PC-3 (cell line): ENCODE measurements around the gene RARA. TPM values are rescaled to one million over a fixed set of nuclear protein-coding genes. Genes with fewer than 3 reads are reported as not detected.
"Not testable (repeated sequence)": the region's sequence is repeated elsewhere in the genome, so short reads cannot be mapped to it uniquely, and the experiment has no call there.

ENCODE experiments used
- ATAC-seq: fragments of 200-7000 bp; cut with Tn5 transposase; 2 replicates; pipeline ENCODE4 v1.9.1; 2020; ENCODE audit warnings: mild to moderate bottlenecking, moderate library complexity
- BruUV-seq: library from RNA; stranded (reverse); fragments of 400-500 nt; replicated peaks from 2 replicates; lab custom pipeline; 2021; lab: Mats Ljungman, UMichigan
- CTCF ChIA-PET: fragments of 300-600 bp; sonication (Branson Sonifier 250); formaldehyde crosslinking; loops from one replicate; lab custom pipeline; 2022; ENCODE audit warnings: antibody characterized with exemption; lab: Charles Lee
- POLR2A ChIA-PET: fragments of 300-600 bp; sonication (Branson Sonifier 250); formaldehyde crosslinking; loops from one replicate; lab custom pipeline; 2022; ENCODE audit warnings: antibody characterized with exemption; ENCODE audit not compliant: unreplicated experiment; lab: Charles Lee
- DNase-seq: peaks from one replicate; pipeline ENCODE4 v3.0.0-alpha.2; 2015
- H2AFZ ChIP-seq: fragments of 300-600 bp; sonication (generic); 2 replicates; pipeline ENCODE4 v1.6.0; 2016; ENCODE audit warnings: antibody characterized with exemption, low read length
- H3F3A ChIP-seq: fragments of 300-600 bp; sonication (generic); one replicate; pipeline ENCODE4 v1.6.0; 2017; ENCODE audit warnings: antibody characterized with exemption, low read length, control low read depth, mild to moderate bottlenecking; ENCODE audit not compliant: unreplicated experiment
- H3K27ac ChIP-seq: fragments of 300-600 bp; sonication (generic); 2 replicates; pipeline ENCODE4 v1.5.1; 2016; ENCODE audit warnings: mild to moderate bottlenecking, low read length
- H3K27me3 ChIP-seq: fragments of 300-600 bp; sonication (generic); 2 replicates; pipeline ENCODE4 v1.6.1; 2016; ENCODE audit warnings: low read length, mixed read lengths
- H3K36me3 ChIP-seq: fragments of 300-600 bp; sonication (generic); 2 replicates; pipeline ENCODE4 v1.6.1; 2016; ENCODE audit warnings: low read depth, mixed run types, low read length, mixed read lengths
- H3K4me1 ChIP-seq: fragments of 300-600 bp; sonication (generic); 2 replicates; pipeline ENCODE4 v1.5.1; 2016; ENCODE audit warnings: low read length; ENCODE audit not compliant: insufficient read depth
- H3K4me2 ChIP-seq: fragments of 300-600 bp; sonication (generic); 2 replicates; pipeline ENCODE4 v1.6.0; 2016; ENCODE audit warnings: low read length
- H3K4me3 ChIP-seq: fragments of 300-600 bp; sonication (generic); 2 replicates; pipeline ENCODE4 v1.5.1; 2016; ENCODE audit warnings: mild to moderate bottlenecking, low read length, mixed read lengths
- H3K79me2 ChIP-seq: fragments of 300-600 bp; sonication (generic); 2 replicates; pipeline ENCODE4 v1.6.1; 2017; ENCODE audit warnings: low read length, mixed read lengths
- H3K9ac ChIP-seq: fragments of 300-600 bp; sonication (generic); 2 replicates; pipeline ENCODE4 v1.6.0; 2016; ENCODE audit warnings: mild to moderate bottlenecking, low read length
- H3K9me2 ChIP-seq: fragments of 300-600 bp; sonication (generic); replicated peaks from 2 replicates; pipeline ENCODE4 v1.6.1; 2016; ENCODE audit warnings: mixed run types, low read length, mixed read lengths
- H3K9me3 ChIP-seq: fragments of 300-600 bp; sonication (generic); 2 replicates; pipeline ENCODE4 v1.6.1; 2016; ENCODE audit warnings: low read length, mixed read lengths
- H4K20me1 ChIP-seq: fragments of 300-600 bp; sonication (generic); 2 replicates; pipeline ENCODE4 v1.6.1; 2016; ENCODE audit warnings: low read length, mixed read lengths
- CTCF ChIP-seq: fragments of 300-600 bp; sonication (generic); conservative IDR thresholded peaks from 2 replicates; pipeline ENCODE4 v1.5.1; 2017; ENCODE audit warnings: antibody characterized with exemption, low read depth, mild to moderate bottlenecking, low read length
- EZH2 ChIP-seq: fragments of 300-600 bp; sonication (generic); IDR thresholded peaks from one replicate; pipeline ENCODE4 v1.6.1; 2017; ENCODE audit warnings: antibody characterized with exemption, mild to moderate bottlenecking, low read length; ENCODE audit not compliant: unreplicated experiment
- EZH2phosphoT487 ChIP-seq: fragments of 300-600 bp; sonication (generic); IDR thresholded peaks from 2 replicates; pipeline ENCODE4 v1.6.1; 2018; ENCODE audit warnings: mild to moderate bottlenecking, antibody characterized with exemption, low read length, borderline replicate concordance
- intact Hi-C: fragments of 100-400 bp; cut with micrococcal nuclease; formaldehyde crosslinking; loops from 2 replicates; pipeline ENCODE4 v1.9.0; 2023
- total RNA-seq: library from RNA; depleted of rRNA; stranded (reverse); fragments of >200 nt; gene quantifications from 2 replicates; pipeline ENCODE4 v1.2.3, GENCODE V29; 2014

Gene RARA
- total RNA-seq, 1 experiment from 2014 or later, result 19.6 TPM

GRCh38 chr17:40297511-40297910, 11.5 kb upstream of the RARA start:
- Histone ChIP-seq H3K27me3 (no peaks in the 10 kb centered on the region), H3K27ac (no peak overlapping the region), H3K4me1 (no peaks in the 10 kb centered on the region), H4K20me1 (no peaks in the 10 kb centered on the region; the same call in 1 of the 2 replicates), H3K9me3 (no peaks in the 10 kb centered on the region), H3K36me3 (peaks cover 56% of the 10 kb centered on the region), H3K4me2 (no peak overlapping the region), H3K4me3 (no peak overlapping the region), H2AFZ (no peak overlapping the region), H3F3A (no peaks in the 10 kb centered on the region), H3K9me2 (no peaks in the 10 kb centered on the region), H3K79me2 (no peaks in the 10 kb centered on the region), H3K9ac (no peak overlapping the region)
- intact Hi-C loops, result no loop called here
- ChIA-PET CTCF (no interaction called here), POLR2A (interaction anchor here (0.7 kb wide), 1 partner anchor 1027 kb away, joined by 3 read pairs; no protein-coding TSS in a partner anchor)
- TF ChIP-seq EZH2phosphoT487 (no peak), EZH2 (no peak), CTCF (no peak)
- DNase-seq (no peak), ATAC-seq (no peak)
- no TSS peak for BruUV-seq

- no peak overlapping the region for H3K9ac ChIP-seq
- H3K79me2 ChIP-seq, result 0 out of 2 replicates have a peak, but pooled peaks cover 4% of the 10 kb centered on the region
- H3K4me2 ChIP-seq, result no peak overlapping the region
- H3K27me3 ChIP-seq, result no peaks in the 10 kb centered on the region
- DNase-seq, result no peak
- no peak for ATAC-seq
- H3K9me2 ChIP-seq, result no peaks in the 10 kb centered on the region
- TF ChIP-seq CTCF (no peak), EZH2phosphoT487 (no peak), EZH2 (no peak)
- H3K36me3 ChIP-seq, result peaks cover 62% of the 10 kb centered on the region
- peaks cover 5% of the 10 kb centered on the region; the same call in 1 of the 2 replicates for H4K20me1 ChIP-seq
- intact Hi-C loops, result no loop called here
- no peaks in the 10 kb centered on the region for H3F3A ChIP-seq
- peaks cover 6% of the 10 kb centered on the region; the same call in 1 of the 2 replicates for H3K4me1 ChIP-seq
- CTCF ChIA-PET, result no interaction called here
- no peak overlapping the region for H3K4me3 ChIP-seq
- POLR2A ChIA-PET, result no interaction called here
- no peak overlapping the region for H3K27ac ChIP-seq
- no TSS peak for BruUV-seq
- no peaks in the 10 kb centered on the region for H3K9me3 ChIP-seq
- no peak overlapping the region for H2AFZ ChIP-seq
These were observed 10.3 kb upstream of the RARA start for GRCh38 chr17:40298726-40299125.

GRCh38 chr17:40299159-40299757, 9.7 kb upstream of the RARA start:
- peaks cover 60% of the 10 kb centered on the region for H3K36me3 ChIP-seq
- intact Hi-C loops, H2AFZ ChIP-seq, ATAC-seq, CTCF ChIA-PET, H3K79me2 ChIP-seq, H3F3A ChIP-seq, H3K4me1 ChIP-seq, BruUV-seq, H3K4me3 ChIP-seq, H3K9me3 ChIP-seq, DNase-seq, H3K9me2 ChIP-seq, H3K9ac ChIP-seq, H4K20me1 ChIP-seq, POLR2A ChIA-PET, H3K27ac ChIP-seq, H3K27me3 ChIP-seq, H3K4me2 ChIP-seq: not testable (repeated sequence)
